ENCODE measurements around the gene CDH4.
"Not testable (repeated sequence)": the region's sequence is repeated elsewhere in the genome, so short reads cannot be mapped to it uniquely, and the experiment has no call there.

Gene CDH4

GRCh38 chr20:61853073-61854005, 601.3 kb downstream of the CDH4 start:
- Mint-ChIP-seq H3K4me3 (no peak overlapping the region), H3K9me3 (no peaks in the 10 kb centered on the region), H3K27ac (ENCODE audit: low read depth) (no peak overlapping the region), H3K27me3 (peaks cover 11% of the 10 kb centered on the region), H3K36me3 (ENCODE audit: insufficient read depth) (no peaks in the 10 kb centered on the region), H3K4me1 (no peaks in the 10 kb centered on the region)
- ATAC-seq (replicated peaks; ENCODE audit: extremely low read depth, poor library complexity, severe bottlenecking) (no peak), DNase-seq (ENCODE audit: low spot score in 2 of 2) (no peak)

DNA sequence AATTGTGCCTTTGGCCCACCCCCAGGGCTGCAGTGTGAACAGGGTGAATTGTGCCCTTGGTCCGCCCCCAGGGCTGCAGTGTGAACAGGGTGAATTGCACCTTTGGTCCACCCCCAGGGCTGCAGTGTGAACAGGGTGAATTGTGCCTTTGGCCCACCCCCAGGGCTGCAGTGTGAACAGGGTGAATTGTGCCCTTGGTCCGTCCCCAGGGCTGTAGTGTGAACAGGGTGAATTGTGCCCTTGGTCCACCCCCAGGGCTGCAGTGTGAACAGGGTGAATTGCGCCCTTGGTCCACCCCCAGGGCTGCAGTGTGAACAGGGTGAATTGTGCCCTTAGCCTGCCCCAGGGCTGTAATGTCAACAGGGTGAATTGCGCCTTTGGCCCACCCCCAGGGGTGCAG, 602.5 kb downstream of the CDH4 start:
- H3K4me3 Mint-ChIP-seq; H3K36me3 Mint-ChIP-seq (ENCODE audit: insufficient read depth); DNase-seq (ENCODE audit: low spot score in 2 of 2); H3K4me1 Mint-ChIP-seq; H3K27ac Mint-ChIP-seq (ENCODE audit: low read depth); H3K9me3 Mint-ChIP-seq; ATAC-seq (replicated peaks; ENCODE audit: extremely low read depth, poor library complexity, severe bottlenecking): not testable (repeated sequence)
- H3K27me3 Mint-ChIP-seq: peaks cover 11% of the 10 kb centered on the region

GRCh38 chr20:61855286-61855685, 603.2 kb downstream of the CDH4 start:
- no peak overlapping the region for H3K27ac Mint-ChIP-seq (ENCODE audit: low read depth)
- H3K36me3 Mint-ChIP-seq (ENCODE audit: insufficient read depth): no peaks in the 10 kb centered on the region
- no peaks in the 10 kb centered on the region for H3K9me3 Mint-ChIP-seq
- DNase-seq (ENCODE audit: low spot score in 2 of 2) (no peak), ATAC-seq (replicated peaks; ENCODE audit: extremely low read depth, poor library complexity, severe bottlenecking) (no peak)
- no peaks in the 10 kb centered on the region for H3K4me1 Mint-ChIP-seq
- no peak overlapping the region for H3K4me3 Mint-ChIP-seq
- peaks cover 5% of the 10 kb centered on the region for H3K27me3 Mint-ChIP-seq

DNA sequence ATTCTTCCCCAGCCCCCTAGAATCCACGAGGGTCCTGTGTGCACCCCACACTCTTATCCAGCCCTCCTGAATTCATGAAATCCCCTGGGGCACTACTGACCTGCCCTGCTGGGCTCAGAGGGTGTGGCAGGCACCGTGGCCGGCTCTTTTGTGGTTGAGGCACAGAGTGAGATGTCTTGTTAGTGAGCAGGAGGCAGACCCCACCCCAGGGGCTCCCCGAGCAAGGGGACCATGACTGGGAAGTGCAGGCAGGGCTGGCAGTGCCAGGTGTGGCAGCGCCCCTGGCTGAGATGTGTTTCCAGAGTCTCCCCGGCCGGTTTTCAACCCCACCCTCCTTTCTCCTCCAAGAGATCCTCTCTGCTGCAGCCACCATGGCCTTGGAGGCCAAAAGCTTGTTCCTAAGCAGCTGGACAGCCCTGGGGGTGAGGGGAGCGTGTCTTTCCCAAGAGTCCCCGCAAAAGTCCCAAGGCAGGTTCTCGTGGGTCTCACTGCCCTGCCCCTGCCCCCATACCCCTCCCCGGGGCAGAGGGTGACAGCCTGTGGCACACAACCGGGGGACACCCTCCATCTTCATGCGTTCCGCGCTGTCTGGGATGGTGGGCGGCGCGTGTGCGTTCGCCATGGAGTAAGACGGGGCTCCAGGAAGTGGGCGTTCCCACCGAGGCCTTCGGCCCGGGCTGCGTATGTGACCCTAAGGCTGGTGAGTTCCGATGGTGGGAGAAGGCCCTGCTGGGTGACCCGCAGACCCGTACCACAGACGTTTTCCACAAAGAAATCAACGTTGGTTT, 604.8 kb downstream of the CDH4 start:
- no peak overlapping the region for H3K4me3 Mint-ChIP-seq
- H3K27me3 Mint-ChIP-seq: no peaks in the 10 kb centered on the region
- H3K36me3 Mint-ChIP-seq (ENCODE audit: insufficient read depth): no peaks in the 10 kb centered on the region
- DNase-seq (ENCODE audit: low spot score in 2 of 2) (no peak), ATAC-seq (replicated peaks; ENCODE audit: extremely low read depth, poor library complexity, severe bottlenecking) (no peak)
- no peaks in the 10 kb centered on the region for H3K9me3 Mint-ChIP-seq
- no peak overlapping the region for H3K27ac Mint-ChIP-seq (ENCODE audit: low read depth)
- H3K4me1 Mint-ChIP-seq: no peaks in the 10 kb centered on the region

- no peaks in the 10 kb centered on the region for H3K9me3 Mint-ChIP-seq
- no peak for ATAC-seq (replicated peaks; ENCODE audit: extremely low read depth, poor library complexity, severe bottlenecking)
- no peaks in the 10 kb centered on the region for H3K27me3 Mint-ChIP-seq
- no peak overlapping the region for H3K4me3 Mint-ChIP-seq
- DNase-seq (ENCODE audit: low spot score in 2 of 2): no peak
- no peak overlapping the region for H3K27ac Mint-ChIP-seq (ENCODE audit: low read depth)
- H3K4me1 Mint-ChIP-seq: no peaks in the 10 kb centered on the region
- H3K36me3 Mint-ChIP-seq (ENCODE audit: insufficient read depth): no peaks in the 10 kb centered on the region
Observed at GRCh38 chr20:61857414-61857775, 605.3 kb downstream of the CDH4 start.

DNA sequence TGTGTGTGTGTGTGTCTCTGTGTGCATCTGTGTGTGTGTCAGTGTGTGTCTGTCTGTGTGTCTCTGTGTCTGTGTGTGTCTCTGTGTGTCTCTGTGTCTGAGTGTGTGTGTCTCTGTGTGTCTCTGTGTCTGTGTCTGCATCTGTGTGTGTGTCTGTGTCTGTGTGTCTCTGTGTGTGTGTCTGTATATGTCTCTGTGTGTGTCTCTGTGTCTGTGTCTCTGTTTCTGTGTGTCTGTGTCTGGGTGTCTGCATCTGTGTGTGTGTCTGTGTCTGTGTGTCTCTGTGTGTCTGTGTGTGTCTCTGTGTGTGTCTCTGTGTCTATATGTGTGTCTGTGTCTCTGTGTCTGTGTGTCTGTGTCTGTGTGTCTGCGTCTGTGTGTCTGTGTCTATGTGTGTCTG, 605.8 kb downstream of the CDH4 start:
- H3K4me3 Mint-ChIP-seq: no peak overlapping the region
- no peak for ATAC-seq (replicated peaks; ENCODE audit: extremely low read depth, poor library complexity, severe bottlenecking)
- no peaks in the 10 kb centered on the region for H3K9me3 Mint-ChIP-seq
- no peak overlapping the region for H3K27ac Mint-ChIP-seq (ENCODE audit: low read depth)
- no peaks in the 10 kb centered on the region for H3K4me1 Mint-ChIP-seq
- no peaks in the 10 kb centered on the region for H3K27me3 Mint-ChIP-seq
- no peak for DNase-seq (ENCODE audit: low spot score in 2 of 2)
- no peaks in the 10 kb centered on the region for H3K36me3 Mint-ChIP-seq (ENCODE audit: insufficient read depth)

DNA sequence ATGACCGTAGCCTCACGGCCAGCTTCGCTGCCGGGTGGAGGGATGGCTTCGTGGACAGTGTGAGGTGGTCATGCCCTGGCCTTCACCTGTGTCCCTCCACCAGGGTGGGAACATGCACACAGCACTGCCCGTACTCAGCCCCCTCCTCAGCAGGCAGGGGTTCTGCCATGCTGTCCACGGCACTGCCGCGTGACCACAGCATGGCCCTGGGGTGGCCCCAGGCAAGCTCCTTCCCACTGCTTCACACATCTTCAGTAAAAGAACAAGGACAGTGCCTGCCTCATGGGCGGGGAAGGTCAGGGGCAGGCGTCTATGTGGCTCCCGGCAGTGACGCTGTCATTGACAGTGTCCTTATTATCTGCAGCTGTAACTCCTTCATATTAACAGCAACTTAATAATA, 607.7 kb downstream of the CDH4 start:
- no peak for ATAC-seq (replicated peaks; ENCODE audit: extremely low read depth, poor library complexity, severe bottlenecking)
- DNase-seq (ENCODE audit: low spot score in 2 of 2): no peak
- Mint-ChIP-seq H3K27ac (ENCODE audit: low read depth) (no peak overlapping the region), H3K9me3 (no peaks in the 10 kb centered on the region), H3K4me1 (no peaks in the 10 kb centered on the region), H3K36me3 (ENCODE audit: insufficient read depth) (no peaks in the 10 kb centered on the region), H3K4me3 (no peak overlapping the region), H3K27me3 (no peaks in the 10 kb centered on the region)

DNA sequence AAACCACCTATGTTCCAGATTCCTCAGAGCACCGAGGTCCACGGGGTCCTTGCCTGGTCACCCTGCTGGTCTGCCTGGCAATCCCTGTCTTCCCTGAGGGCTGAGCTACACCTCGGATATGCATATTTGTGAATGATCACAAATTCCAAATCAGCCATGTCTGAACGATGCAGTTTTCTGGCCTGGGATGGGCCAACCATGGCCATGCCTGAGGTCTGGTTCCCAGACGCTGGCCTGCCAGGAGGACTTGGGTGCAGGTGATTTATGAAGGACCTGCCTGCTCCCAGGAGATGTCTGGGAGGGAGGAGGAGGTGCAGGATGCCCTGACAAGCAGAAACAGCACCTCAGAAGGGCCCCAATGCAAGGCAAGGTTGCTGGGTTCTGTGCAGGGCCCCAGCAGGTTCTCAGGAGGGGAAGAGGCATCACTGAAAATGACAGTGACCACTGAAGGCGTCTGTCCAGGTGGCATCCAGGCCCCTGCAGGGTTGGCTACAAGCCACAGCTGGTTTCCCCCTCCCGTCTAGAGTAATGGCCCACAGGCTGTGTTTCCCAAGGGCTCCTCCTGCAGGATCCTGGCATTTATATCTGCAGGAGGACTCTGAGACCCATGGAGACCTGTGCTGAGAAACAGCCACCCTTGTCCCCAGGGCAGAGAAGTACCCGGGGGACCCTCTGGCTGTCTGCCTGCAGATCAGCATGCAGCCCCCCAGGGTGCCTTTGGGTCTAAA, 608.4 kb downstream of the CDH4 start:
- no peaks in the 10 kb centered on the region for H3K27me3 Mint-ChIP-seq
- DNase-seq (ENCODE audit: low spot score in 2 of 2) (no peak), ATAC-seq (replicated peaks; ENCODE audit: extremely low read depth, poor library complexity, severe bottlenecking) (no peak)
- no peaks in the 10 kb centered on the region for H3K4me1 Mint-ChIP-seq
- H3K4me3 Mint-ChIP-seq: no peak overlapping the region
- H3K36me3 Mint-ChIP-seq (ENCODE audit: insufficient read depth): no peaks in the 10 kb centered on the region
- peaks cover 6% of the 10 kb centered on the region for H3K9me3 Mint-ChIP-seq
- no peak overlapping the region for H3K27ac Mint-ChIP-seq (ENCODE audit: low read depth)

DNA sequence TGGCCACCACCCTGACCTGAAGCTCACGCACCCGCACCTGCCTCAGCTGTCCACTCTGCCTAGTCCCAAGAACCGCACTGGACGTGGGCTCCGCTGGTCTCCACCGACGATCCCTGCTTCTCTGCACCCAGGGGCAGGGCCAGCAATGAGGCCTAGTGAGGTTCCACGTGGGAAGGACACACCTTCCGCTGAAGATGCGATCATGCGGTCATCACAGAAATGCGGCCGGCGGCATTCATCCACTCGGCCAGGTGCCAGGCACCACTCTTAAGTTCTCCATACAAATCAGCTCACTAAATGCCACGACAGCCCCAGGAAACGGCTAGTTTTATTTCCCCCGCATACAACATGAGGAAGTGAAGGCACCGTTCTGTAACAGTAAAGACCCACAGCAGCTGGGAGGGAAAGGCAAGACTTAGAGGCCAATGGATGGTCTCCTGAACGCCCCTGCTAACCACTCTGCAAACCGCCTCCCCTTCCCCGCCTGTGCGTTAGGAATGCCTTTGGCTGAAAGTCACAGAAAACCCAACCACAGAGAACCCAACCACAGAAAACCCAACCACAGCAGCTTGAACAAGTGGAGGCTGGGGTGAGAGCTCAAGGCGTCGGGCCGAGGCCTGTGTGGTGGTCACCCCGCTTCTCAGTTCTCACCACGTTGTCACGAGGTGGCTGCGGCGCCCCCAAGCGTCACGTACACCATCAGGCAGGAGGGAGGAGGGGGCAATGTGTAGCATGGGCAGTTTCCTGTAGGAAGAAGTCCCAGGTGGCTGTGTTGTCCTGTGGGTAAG, 609.2 kb downstream of the CDH4 start:
- peaks cover 9% of the 10 kb centered on the region for H3K9me3 Mint-ChIP-seq
- no peak overlapping the region for H3K4me3 Mint-ChIP-seq
- no peak for DNase-seq (ENCODE audit: low spot score in 2 of 2)
- no peaks in the 10 kb centered on the region for H3K36me3 Mint-ChIP-seq (ENCODE audit: insufficient read depth)
- H3K4me1 Mint-ChIP-seq: no peaks in the 10 kb centered on the region
- no peak for ATAC-seq (replicated peaks; ENCODE audit: extremely low read depth, poor library complexity, severe bottlenecking)
- no peaks in the 10 kb centered on the region for H3K27me3 Mint-ChIP-seq
- H3K27ac Mint-ChIP-seq (ENCODE audit: low read depth): no peak overlapping the region

- H3K9me3 Mint-ChIP-seq: peaks cover 9% of the 10 kb centered on the region
- H3K4me1 Mint-ChIP-seq: no peaks in the 10 kb centered on the region
- no peak overlapping the region for H3K27ac Mint-ChIP-seq (ENCODE audit: low read depth)
- H3K27me3 Mint-ChIP-seq: no peaks in the 10 kb centered on the region
- ATAC-seq (replicated peaks; ENCODE audit: extremely low read depth, poor library complexity, severe bottlenecking) (no peak), DNase-seq (ENCODE audit: low spot score in 2 of 2) (no peak)
- H3K36me3 Mint-ChIP-seq (ENCODE audit: insufficient read depth): no peaks in the 10 kb centered on the region
- H3K4me3 Mint-ChIP-seq: no peak overlapping the region
Observed at GRCh38 chr20:61861858-61862257, 609.8 kb downstream of the CDH4 start.

DNA sequence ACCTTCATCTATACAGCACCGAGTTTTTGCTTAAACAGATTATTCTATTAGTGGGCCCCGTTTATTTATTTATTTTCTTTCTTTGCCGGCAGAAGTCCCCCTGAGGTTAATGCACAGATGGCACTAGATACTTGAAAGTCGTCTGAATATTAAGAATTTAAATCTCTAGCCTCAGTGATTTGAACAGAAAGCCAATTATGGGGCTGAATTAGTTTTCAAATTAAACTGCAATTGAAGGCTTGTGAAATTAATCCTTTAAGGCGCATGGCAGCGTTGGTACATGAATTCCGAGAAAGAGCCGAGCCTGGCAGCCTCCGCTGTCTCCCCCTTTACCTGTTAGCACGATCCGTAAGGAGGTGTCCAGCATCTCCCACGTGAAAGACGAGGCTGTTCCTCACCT, 610.8 kb downstream of the CDH4 start:
- no peak overlapping the region for H3K4me3 Mint-ChIP-seq
- ATAC-seq (replicated peaks; ENCODE audit: extremely low read depth, poor library complexity, severe bottlenecking) (no peak), DNase-seq (ENCODE audit: low spot score in 2 of 2) (no peak)
- H3K27me3 Mint-ChIP-seq: no peaks in the 10 kb centered on the region
- no peaks in the 10 kb centered on the region for H3K36me3 Mint-ChIP-seq (ENCODE audit: insufficient read depth)
- peaks cover 9% of the 10 kb centered on the region for H3K9me3 Mint-ChIP-seq
- no peaks in the 10 kb centered on the region for H3K4me1 Mint-ChIP-seq
- no peak overlapping the region for H3K27ac Mint-ChIP-seq (ENCODE audit: low read depth)

DNA sequence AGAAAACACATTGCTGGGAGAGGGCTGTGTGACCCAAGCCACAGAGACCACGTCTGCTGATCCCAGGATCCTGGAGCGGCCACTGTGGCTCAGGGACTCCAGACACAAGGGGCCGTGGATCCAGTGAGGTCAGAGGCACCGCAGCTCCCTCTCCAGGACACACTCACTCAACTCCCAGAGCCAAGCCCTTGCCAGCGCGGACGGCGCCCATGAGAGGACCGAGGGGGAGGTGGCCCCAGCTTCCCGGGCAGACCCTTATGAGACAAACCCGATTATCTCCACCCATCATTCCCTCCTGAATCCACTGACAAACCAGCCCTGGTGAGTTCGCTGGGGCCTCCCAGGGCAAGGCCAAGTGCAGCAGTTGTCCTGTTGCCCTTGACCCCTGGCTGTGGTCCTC, 612.4 kb downstream of the CDH4 start:
- DNase-seq (ENCODE audit: low spot score in 2 of 2): no peak
- Mint-ChIP-seq H3K27ac (ENCODE audit: low read depth) (no peak overlapping the region), H3K36me3 (ENCODE audit: insufficient read depth) (no peaks in the 10 kb centered on the region), H3K27me3 (no peaks in the 10 kb centered on the region), H3K4me1 (no peaks in the 10 kb centered on the region), H3K4me3 (no peak overlapping the region), H3K9me3 (peaks cover 9% of the 10 kb centered on the region)
- ATAC-seq (replicated peaks; ENCODE audit: extremely low read depth, poor library complexity, severe bottlenecking): no peak

Data from central memory CD8-positive, alpha-beta T cell (primary cell).